ENCODE results near the gene ZBED1.
"Not testable (repeated sequence)": the region's sequence is repeated elsewhere in the genome, so short reads cannot be mapped to it uniquely, and the experiment has no call there.

Gene ZBED1

GRCh38 chrX:2520539-2520938, 19.8 kb upstream of the ZBED1 start:
- no peak for DNase-seq (ENCODE audit: low read depth)
- H3K4me3 ChIP-seq (ENCODE audit: control insufficient read depth, low read depth, low read length): no peak overlapping the region
- TF ChIP-seq CTCF (IDR thresholded peaks at IDR 0.05; ENCODE audit: control insufficient read depth, insufficient read depth, low read depth, low read length, missing control alignments): no peak

GRCh38 chrX:2519638-2520037, 18.9 kb upstream of the ZBED1 start:
- not testable (repeated sequence) for H3K4me3 ChIP-seq (ENCODE audit: control insufficient read depth, low read depth, low read length); DNase-seq (ENCODE audit: low read depth)

GRCh38 chrX:2517055-2517454, 16.3 kb upstream of the ZBED1 start:
- no peak for TF ChIP-seq CTCF (IDR thresholded peaks at IDR 0.05; ENCODE audit: control insufficient read depth, insufficient read depth, low read depth, low read length, missing control alignments)
- DNase-seq (ENCODE audit: low read depth): no peak
- no peak overlapping the region for H3K4me3 ChIP-seq (ENCODE audit: control insufficient read depth, low read depth, low read length)

- TF ChIP-seq CTCF (IDR thresholded peaks at IDR 0.05; ENCODE audit: control insufficient read depth, insufficient read depth, low read depth, low read length, missing control alignments): no peak
- DNase-seq (ENCODE audit: low read depth): no peak
- H3K4me3 ChIP-seq (ENCODE audit: control insufficient read depth, low read depth, low read length): no peak overlapping the region
These were observed 15.8 kb upstream of the ZBED1 start for GRCh38 chrX:2516623-2517022.

GRCh38 chrX:2514131-2514530, 13.4 kb upstream of the ZBED1 start:
- H3K4me3 ChIP-seq (ENCODE audit: control insufficient read depth, low read depth, low read length): no peak overlapping the region
- TF ChIP-seq CTCF (IDR thresholded peaks at IDR 0.05; ENCODE audit: control insufficient read depth, insufficient read depth, low read depth, low read length, missing control alignments): no peak
- DNase-seq (ENCODE audit: low read depth): no peak

GRCh38 chrX:2513121-2513664, 12.4 kb upstream of the ZBED1 start:
- no peak for TF ChIP-seq CTCF (IDR thresholded peaks at IDR 0.05; ENCODE audit: control insufficient read depth, insufficient read depth, low read depth, low read length, missing control alignments)
- H3K4me3 ChIP-seq (ENCODE audit: control insufficient read depth, low read depth, low read length): no peak overlapping the region
- DNase-seq (ENCODE audit: low read depth): no peak

- TF ChIP-seq CTCF (IDR thresholded peaks at IDR 0.05; ENCODE audit: control insufficient read depth, insufficient read depth, low read depth, low read length, missing control alignments): no peak
- DNase-seq (ENCODE audit: low read depth): no peak
These were observed 11.7 kb upstream of the ZBED1 start for GRCh38 chrX:2512501-2512900.

More at GRCh38 chrX:2512501-2512900, 11.7 kb upstream of the ZBED1 start:
- no peak overlapping the region for H3K4me3 ChIP-seq (ENCODE audit: control insufficient read depth, low read depth, low read length)
